GM21529 (cell line): ENCODE measurements around the gene FAM227B.
"Not testable (repeated sequence)": the region's sequence is repeated elsewhere in the genome, so short reads cannot be mapped to it uniquely, and the experiment has no call there.

ENCODE experiments used
- ATAC-seq: cut with Tn5 transposase; IDR thresholded peaks from one replicate; pipeline ENCODE4 v1.9.1; 2021; ENCODE audit not compliant: unreplicated experiment

Gene FAM227B

GRCh38 chr15:49441356-49441755 is 179.3 kb downstream of the FAM227B start:
- ATAC-seq, result no peak

GRCh38 chr15:49439678-49440395 is 180.8 kb downstream of the FAM227B start:
- no peak for ATAC-seq

DNA sequence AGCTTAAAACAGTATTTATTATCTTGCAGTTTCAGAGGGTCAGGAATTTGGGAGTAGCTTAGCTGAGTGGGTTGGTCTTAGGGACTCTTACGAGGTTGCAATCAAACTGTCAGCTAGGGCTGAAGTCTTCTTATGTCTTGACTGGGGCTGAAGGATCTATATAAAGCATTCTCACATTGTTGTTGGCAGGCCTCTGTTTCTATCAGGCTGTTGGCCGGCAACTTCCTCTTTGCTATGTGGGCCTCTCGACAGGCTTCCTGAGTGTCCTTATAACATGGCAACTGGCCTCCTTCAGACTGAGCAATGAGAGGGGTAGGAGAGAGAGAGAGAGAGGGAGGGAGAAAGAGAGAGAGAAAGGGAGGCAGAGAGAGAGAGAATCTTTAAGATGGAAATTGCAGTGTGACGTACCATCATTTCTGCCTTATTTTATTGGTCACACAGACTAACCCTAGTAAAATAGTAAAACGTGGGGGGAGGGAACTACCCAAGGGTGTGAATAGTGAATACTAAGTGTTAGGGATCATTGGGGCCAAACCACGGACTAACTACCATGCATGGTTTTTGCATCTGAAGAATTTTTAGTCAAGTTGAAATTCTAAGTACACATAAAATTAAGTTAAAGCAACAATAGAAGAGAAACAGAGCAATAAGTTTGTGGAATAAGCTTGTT is 181.5 kb downstream of the FAM227B start:
- peak; percentile 87 for ATAC-seq

DNA sequence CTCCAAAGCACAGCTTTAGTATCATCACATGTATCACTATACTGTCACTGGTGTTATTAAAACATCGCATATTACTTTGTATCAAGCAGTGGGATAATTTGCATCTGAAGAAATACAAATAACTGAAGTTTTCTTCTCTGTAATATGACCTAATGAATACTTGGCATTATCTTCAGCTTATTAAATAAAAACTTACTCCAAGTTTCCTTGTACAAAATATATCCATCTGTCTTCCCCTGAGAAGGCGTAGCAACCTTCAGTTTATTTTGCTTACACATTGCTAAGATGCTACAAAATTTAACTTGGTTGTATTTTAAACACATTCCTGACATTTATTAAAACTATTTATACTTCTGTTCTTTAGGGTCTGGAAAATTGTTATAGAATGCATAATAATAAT is 183.9 kb downstream of the FAM227B start:
- ATAC-seq, result no peak

DNA sequence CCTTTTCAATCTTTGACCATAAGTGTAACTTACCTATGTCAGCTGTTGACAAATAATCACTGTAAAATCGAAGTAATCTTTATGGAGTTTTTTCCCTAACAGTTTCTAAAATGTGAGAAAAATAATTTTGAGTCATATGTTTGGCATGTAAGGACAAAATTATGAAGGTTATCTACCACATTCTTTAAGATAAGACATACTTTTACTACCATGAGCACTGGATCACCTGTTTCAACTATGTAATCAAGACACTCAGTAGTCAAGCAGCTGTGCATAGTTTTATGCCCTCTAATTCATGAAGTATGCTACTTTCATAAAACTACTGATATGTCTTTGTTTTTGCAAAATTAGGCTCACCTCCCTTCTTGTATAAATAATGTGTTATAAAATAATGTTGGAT is 185.4 kb downstream of the FAM227B start:
- no peak for ATAC-seq

DNA sequence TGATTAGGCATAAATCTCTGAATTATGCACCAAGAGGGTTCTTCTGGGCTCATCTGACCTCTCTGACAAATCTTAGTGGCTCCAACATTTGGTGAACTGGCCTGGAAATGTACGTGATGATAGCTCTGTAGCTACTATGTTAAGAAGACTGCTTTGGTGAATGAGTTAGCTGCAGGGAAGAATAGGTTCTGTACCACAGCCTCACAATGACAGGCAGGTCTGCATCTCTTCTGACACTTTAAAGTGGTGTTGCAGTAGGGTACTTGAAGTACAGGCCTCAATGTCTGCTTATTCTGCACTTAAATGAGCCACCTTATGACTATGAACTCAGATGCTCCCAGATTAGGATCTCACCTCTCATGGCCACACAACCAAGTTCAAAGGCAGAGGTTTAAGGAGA is 190.6 kb downstream of the FAM227B start:
- no peak for ATAC-seq

GRCh38 chr15:49428409-49429095 is 192.1 kb downstream of the FAM227B start:
- ATAC-seq, result no peak

GRCh38 chr15:49427372-49427771 is 193.2 kb downstream of the FAM227B start:
- ATAC-seq, result no peak

GRCh38 chr15:49424954-49425353 is 195.7 kb downstream of the FAM227B start:
- no peak for ATAC-seq

- ATAC-seq, result no peak
These were observed 196.6 kb downstream of the FAM227B start for GRCh38 chr15:49423901-49424550.

GRCh38 chr15:49423021-49423420 is 197.6 kb downstream of the FAM227B start, which contains the start of gene FGF7:
Gene FGF7, plus strand, starts transcription at chr15:49423242. Its CDS starts 1,056 bp downstream, at chr15:49424298.
- no peak for ATAC-seq

GRCh38 chr15:49421991-49422390 is 198.6 kb downstream of the FAM227B start:
- no peak for ATAC-seq

DNA sequence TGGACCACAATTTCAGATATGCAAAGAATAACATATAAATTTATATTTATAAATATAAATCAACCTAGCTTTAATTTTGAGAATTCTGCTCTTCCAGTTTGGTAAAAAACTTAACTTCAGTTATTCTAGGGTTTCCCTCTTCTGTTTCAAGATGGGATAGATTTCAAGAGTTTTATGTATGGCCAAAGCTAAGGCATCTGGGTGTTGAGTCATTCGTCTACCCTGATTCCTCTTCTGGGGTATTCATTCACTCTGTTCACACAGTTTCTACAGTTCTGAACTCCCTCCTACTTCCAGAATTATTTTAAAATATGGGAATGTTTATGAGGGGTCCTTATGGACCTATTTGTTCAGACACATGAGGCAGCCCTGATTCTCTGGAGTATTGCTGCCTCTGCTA is 201.8 kb downstream of the FAM227B start:
- ATAC-seq, result no peak

GRCh38 chr15:49415638-49416037 is 205.0 kb downstream of the FAM227B start:
- ATAC-seq, result no peak

- no peak for ATAC-seq
These were observed 205.5 kb downstream of the FAM227B start for GRCh38 chr15:49415149-49415548.

- no peak for ATAC-seq
These were observed 207.8 kb downstream of the FAM227B start for GRCh38 chr15:49412797-49413196.

GRCh38 chr15:49410641-49411040 is 210.0 kb downstream of the FAM227B start:
- ATAC-seq, result no peak

- ATAC-seq, result no peak
These were observed 214.1 kb downstream of the FAM227B start for GRCh38 chr15:49406352-49407118.

GRCh38 chr15:49402515-49403296 is 217.9 kb downstream of the FAM227B start:
- ATAC-seq, result not testable (repeated sequence)

DNA sequence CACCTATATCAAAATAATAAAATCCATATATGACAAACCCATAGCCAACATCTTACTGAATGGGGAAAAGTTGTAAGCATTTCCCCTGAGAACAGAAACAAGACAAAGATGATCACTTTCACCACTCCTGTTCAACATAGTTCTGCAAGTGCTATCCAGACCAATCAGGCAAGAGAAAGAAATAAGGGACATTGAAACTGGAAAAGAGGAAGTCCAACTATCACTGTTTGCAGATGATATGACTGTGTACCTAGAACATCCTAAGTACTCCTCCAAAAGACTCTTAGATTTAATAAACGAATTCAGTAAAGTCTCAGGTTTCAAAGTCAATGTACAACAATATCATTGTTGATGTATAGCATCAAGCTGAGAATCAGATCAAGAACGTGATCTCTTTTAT is 233.1 kb downstream of the FAM227B start:
- no peak for ATAC-seq
